Embryonic facial prominence (tissue), 1 donor: Measurements from ENCODE around the gene CAND2.
"Not testable (repeated sequence)": the region's sequence is repeated elsewhere in the genome, so short reads cannot be mapped to it uniquely, and the experiment has no call there.

Experiments
- DNase-seq: peaks from one replicate; pipeline ENCODE4 v3.0.0-alpha.2; 2016; ENCODE audit errors: extremely low spot score

Gene CAND2

GRCh38 chr3:12861611-12862010 is 65.1 kb downstream of the CAND2 start:
- DNase-seq: no peak

GRCh38 chr3:12862387-12862786 is 65.9 kb downstream of the CAND2 start:
- DNase-seq: no peak

GRCh38 chr3:12865271-12865670 is 68.8 kb downstream of the CAND2 start:
- no peak for DNase-seq

- no peak for DNase-seq
These were observed 70.4 kb downstream of the CAND2 start for GRCh38 chr3:12866836-12867235.

DNA sequence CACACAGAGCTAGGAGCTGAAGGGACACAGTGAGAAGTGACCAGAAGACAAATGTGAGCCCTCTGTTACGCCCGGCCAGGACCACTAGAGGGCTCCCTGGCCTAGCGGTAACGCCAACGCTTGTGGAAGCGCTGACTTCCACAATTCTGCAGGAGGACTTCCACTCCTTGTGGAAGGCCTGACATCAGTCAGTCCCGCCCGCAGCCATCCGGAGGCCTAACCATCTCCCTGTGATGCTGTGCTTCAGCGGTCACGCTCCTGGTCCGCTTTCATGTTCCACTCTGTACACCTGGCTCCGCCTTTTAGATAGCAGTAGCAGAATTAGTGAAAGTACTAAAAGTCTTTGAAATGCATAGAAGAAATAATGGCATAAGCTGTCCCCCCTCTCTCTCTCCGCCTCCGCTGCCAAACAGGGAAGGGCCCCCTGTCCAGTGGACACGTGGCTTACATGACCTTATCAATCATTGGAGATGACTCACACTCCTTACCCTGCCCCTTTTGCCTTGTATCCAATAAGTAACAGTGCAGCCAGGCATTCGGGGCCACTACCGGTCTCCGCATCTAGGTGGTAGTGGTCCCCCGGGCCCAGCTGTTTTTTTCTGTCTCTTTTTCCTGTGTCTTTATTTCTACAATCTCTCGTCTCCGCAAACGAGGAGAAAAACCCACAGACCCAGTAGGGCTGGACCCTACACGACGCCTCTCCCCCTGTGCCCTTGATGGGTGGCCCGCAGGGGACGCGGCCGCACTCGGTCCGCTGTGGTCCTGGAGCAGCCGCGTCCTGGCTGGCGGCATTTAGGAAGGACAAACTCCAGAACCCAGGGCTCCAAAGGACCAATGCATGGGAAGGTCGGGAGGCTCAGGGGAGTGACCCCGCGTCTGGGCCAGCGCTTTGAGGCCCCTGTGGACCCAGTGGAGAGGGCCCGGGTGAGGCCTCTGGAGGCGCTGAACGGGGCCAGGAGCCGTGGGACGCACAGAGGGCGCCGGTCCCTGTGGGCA is 71.9 kb downstream of the CAND2 start:
- peak; percentile 39 for DNase-seq

GRCh38 chr3:12869035-12869621 is 72.6 kb downstream of the CAND2 start:
- DNase-seq: no peak

DNA sequence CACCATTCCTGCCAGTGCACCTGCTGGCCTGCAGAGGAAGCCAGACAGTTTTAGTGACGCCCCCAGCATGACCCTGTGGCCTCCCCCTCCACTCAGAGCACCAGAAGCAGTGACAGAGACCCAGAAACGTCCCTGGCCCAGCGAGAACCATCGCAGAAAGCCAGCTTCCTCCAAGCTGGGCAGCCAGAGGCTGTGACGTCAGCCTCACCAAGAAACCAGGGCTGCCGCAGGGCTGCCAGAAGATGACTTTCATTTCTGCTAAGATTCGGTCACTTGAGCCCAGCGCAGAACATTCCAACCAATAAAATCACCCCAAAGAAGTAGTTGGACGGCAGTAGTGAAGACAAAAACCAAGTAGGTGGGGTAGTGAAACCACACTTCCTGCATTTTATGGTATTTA is 74.5 kb downstream of the CAND2 start:
- no peak for DNase-seq

GRCh38 chr3:12871404-12871983 is 75.0 kb downstream of the CAND2 start:
- no peak for DNase-seq

DNA sequence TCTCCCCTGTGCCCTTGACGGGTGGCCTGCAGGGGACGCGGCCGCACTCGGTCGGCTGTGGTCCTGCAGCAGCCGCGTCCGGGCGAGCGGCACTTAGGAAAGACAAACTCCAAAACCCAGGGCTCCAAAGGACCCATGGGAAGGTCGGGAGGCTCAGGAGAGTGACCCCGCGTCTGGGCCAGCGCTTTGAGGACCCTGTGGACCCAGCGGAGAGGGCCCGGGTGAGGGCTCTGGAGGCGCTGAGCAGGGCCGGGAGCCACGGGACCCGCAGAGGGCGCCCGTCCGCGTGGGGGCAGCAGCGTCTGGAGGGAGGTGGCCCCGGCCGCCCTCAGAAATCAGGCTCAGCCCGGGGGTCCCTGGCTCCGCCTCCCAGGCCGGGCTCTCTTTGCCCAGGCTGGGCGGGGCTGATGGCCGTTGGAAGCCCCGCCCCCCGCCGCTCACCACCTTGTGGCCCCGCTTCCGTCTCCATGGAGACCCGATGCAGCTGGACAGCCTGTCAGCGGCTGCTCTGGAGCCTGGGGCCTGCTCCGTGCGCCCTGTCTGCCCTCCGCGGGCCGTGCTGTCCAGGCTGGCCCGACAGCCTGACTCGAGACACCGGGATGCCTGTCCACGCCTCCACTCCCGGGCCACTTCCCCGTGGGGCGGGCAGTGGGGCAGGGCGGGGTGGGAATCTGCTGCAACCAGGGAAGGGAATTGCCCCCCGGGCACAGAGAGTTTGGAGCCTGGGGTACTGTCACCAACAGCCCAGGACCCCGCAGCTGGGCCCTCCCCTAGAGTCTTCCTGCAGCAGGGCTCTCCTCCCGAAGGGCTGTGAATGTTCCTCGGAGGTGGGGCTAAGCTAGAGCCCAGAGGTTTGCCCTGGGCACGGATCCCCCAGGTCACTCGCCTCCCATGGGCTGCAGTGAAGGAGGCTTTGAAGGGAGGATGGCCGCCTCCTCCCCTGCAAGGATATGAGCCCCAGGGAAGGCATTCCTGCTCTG is 79.7 kb downstream of the CAND2 start:
- DNase-seq: no peak

- no peak for DNase-seq
These were observed 80.6 kb downstream of the CAND2 start for GRCh38 chr3:12877040-12877439.

DNA sequence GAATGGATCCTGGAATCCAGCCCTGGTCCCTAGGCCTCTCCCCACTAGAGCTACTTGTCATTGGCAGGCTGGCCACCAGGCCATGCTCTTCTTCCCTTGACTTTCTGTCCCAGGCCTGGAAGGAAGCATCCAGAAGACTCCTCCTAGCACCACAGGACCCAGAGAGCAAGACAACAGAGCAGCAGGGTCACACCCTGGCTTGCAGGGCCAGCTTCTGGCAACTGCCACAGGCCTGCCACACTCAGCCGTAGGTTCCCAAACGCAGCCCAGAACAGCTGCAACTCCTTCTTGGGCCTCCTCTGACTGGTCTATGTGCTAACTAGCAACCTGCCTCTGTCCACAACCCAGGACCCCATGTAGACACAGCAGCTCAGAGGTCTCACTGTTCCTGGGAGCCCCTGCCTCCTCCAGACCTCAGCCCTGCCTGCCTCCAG is 81.7 kb downstream of the CAND2 start:
- no peak for DNase-seq

- DNase-seq: not testable (repeated sequence)
These were observed 82.3 kb downstream of the CAND2 start for GRCh38 chr3:12878758-12879157.

GRCh38 chr3:12879191-12879815 is 82.8 kb downstream of the CAND2 start:
- DNase-seq: no peak

- DNase-seq: not testable (repeated sequence)
These were observed 85.4 kb downstream of the CAND2 start for GRCh38 chr3:12881858-12882257.

- DNase-seq: no peak
These were observed 86.1 kb downstream of the CAND2 start for GRCh38 chr3:12882336-12883310.

- DNase-seq: no peak
These were observed 87.8 kb downstream of the CAND2 start for GRCh38 chr3:12884186-12884680.
